Measurements from ENCODE around the gene CHCHD3. TPM values are rescaled to one million over a fixed set of nuclear protein-coding genes. Genes with fewer than 3 reads are reported as not detected.

The CHCHD3 gene
- total RNA-seq, 4 donors from 2014 or later, result 33.9 to 37.2 (median 35.8) TPM

DNA sequence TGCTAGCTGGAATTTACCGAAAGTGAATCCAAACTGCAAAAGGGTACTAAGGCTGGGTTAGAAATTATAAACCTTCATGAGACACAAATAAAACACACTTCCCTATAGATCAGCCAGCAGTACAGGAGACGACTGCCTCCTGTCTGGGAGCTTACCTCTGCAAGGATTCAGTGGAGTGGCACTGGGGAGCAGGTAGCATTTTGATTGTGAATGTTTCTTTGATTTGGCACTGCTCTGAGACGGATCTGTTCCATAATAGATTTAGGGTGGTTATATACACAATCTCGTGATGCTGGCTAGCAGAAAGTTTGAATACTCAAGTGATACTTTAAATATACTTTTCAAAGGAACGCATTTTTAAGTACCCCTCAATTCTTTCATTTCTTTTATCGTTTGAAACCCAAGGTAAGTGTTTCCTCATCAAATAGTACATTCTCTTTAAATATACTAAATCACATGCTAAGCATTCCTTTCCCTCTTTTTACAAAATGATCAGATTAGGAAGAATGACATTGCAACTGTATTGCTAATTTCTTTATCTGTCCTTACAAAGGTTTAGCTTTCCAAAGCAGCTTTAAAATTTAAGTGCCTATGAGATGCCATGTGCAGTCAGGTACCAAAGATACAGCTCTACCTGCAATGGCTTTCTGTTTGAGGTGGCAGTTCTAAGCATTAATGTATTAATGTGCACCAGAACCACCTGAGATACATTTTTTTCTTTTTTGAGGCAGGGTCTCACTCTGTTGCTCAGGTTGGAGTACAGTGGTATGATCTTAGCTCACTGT is 20.6 kb upstream of the CHCHD3 start:
- H3K4me3 ChIP-seq, result no peak overlapping the region
- H3K9me3 ChIP-seq, result no peaks in the 10 kb centered on the region
- WGBS, result 83% methylated on average over 6 of the region's 6 CpGs
- H3K36me3 ChIP-seq, result no peaks in the 10 kb centered on the region
- H3K27ac ChIP-seq, result no peak overlapping the region
- no peak for DNase-seq (ENCODE audit: low spot score in 2 of 2)
- no peaks in the 10 kb centered on the region for H3K27me3 ChIP-seq
- H3K4me1 ChIP-seq, result no peaks in the 10 kb centered on the region
- TF ChIP-seq EP300 (IDR thresholded peaks at IDR 0.05) (no peak), POLR2A (IDR thresholded peaks at IDR 0.05) (no peak), POLR2AphosphoS5 (IDR thresholded peaks at IDR 0.05) (no peak)
- TF ChIP-seq, protein P1, sequence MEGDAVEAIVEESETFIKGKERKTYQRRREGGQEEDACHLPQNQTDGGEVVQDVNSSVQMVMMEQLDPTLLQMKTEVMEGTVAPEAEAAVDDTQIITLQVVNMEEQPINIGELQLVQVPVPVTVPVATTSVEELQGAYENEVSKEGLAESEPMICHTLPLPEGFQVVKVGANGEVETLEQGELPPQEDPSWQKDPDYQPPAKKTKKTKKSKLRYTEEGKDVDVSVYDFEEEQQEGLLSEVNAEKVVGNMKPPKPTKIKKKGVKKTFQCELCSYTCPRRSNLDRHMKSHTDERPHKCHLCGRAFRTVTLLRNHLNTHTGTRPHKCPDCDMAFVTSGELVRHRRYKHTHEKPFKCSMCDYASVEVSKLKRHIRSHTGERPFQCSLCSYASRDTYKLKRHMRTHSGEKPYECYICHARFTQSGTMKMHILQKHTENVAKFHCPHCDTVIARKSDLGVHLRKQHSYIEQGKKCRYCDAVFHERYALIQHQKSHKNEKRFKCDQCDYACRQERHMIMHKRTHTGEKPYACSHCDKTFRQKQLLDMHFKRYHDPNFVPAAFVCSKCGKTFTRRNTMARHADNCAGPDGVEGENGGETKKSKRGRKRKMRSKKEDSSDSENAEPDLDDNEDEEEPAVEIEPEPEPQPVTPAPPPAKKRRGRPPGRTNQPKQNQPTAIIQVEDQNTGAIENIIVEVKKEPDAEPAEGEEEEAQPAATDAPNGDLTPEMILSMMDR (IDR thresholded peaks at IDR 0.05), result no peak

GRCh38 chr7:133099633-133100286 is 17.9 kb upstream of the CHCHD3 start:
- Histone ChIP-seq H3K4me1 (no peaks in the 10 kb centered on the region), H3K9me3 (no peaks in the 10 kb centered on the region), H3K36me3 (no peaks in the 10 kb centered on the region), H3K27me3 (no peaks in the 10 kb centered on the region), H3K4me3 (no peak overlapping the region), H3K27ac (no peak overlapping the region)
- TF ChIP-seq POLR2A (IDR thresholded peaks at IDR 0.05) (no peak), POLR2AphosphoS5 (IDR thresholded peaks at IDR 0.05) (no peak), EP300 (IDR thresholded peaks at IDR 0.05) (no peak)
- TF ChIP-seq, protein P1 (IDR thresholded peaks at IDR 0.05), result no peak
- 55% methylated on average over 3 of the region's 3 CpGs for WGBS
- DNase-seq (ENCODE audit: low spot score in 2 of 2), result no peak

- Histone ChIP-seq H3K27me3 (no peaks in the 10 kb centered on the region), H3K4me3 (no peak overlapping the region), H3K36me3 (no peaks in the 10 kb centered on the region), H3K9me3 (no peaks in the 10 kb centered on the region), H3K27ac (no peak overlapping the region), H3K4me1 (no peaks in the 10 kb centered on the region)
- DNase-seq (ENCODE audit: low spot score in 2 of 2), result no peak
- TF ChIP-seq, protein P1 (IDR thresholded peaks at IDR 0.05), result no peak
- TF ChIP-seq POLR2A (IDR thresholded peaks at IDR 0.05), result no peak
- TF ChIP-seq POLR2AphosphoS5 (IDR thresholded peaks at IDR 0.05), result no peak
- no peak for TF ChIP-seq EP300 (IDR thresholded peaks at IDR 0.05)
- WGBS, result 74% methylated on average over 7 of the region's 7 CpGs
These were observed 13.3 kb upstream of the CHCHD3 start for GRCh38 chr7:133095119-133095671.

- H3K4me3 ChIP-seq, result no peak overlapping the region
- TF ChIP-seq POLR2A (IDR thresholded peaks at IDR 0.05) (no peak), POLR2AphosphoS5 (IDR thresholded peaks at IDR 0.05) (no peak), EP300 (IDR thresholded peaks at IDR 0.05) (no peak)
- TF ChIP-seq, protein P1 (IDR thresholded peaks at IDR 0.05), result no peak
- DNase-seq (ENCODE audit: low spot score in 2 of 2), result no peak
- no peaks in the 10 kb centered on the region for H3K9me3 ChIP-seq
- no peaks in the 10 kb centered on the region for H3K27me3 ChIP-seq
- H3K36me3 ChIP-seq, result no peaks in the 10 kb centered on the region
- H3K4me1 ChIP-seq, result no peaks in the 10 kb centered on the region
- no peak overlapping the region for H3K27ac ChIP-seq
- WGBS, result 100% methylated on average over 1 of the region's 3 CpGs
These were observed 10.1 kb upstream of the CHCHD3 start for GRCh38 chr7:133091943-133092464.

GRCh38 chr7:133082390-133082766 is 488 bp upstream of the CHCHD3 start:
- no peaks in the 10 kb centered on the region for H3K27me3 ChIP-seq
- no peaks in the 10 kb centered on the region for H3K9me3 ChIP-seq
- DNase-seq (ENCODE audit: low spot score in 2 of 2), result no peak
- 96% methylated on average over 3 of the region's 3 CpGs for WGBS
- peak overlapping the region; percentile 97 for H3K4me3 ChIP-seq
- H3K27ac ChIP-seq, result no peak overlapping the region
- peaks cover 21% of the 10 kb centered on the region for H3K4me1 ChIP-seq
- no peaks in the 10 kb centered on the region for H3K36me3 ChIP-seq
- TF ChIP-seq POLR2A (IDR thresholded peaks at IDR 0.05) (no peak), EP300 (IDR thresholded peaks at IDR 0.05) (no peak), POLR2AphosphoS5 (IDR thresholded peaks at IDR 0.05) (no peak)
- TF ChIP-seq, protein P1 (IDR thresholded peaks at IDR 0.05), result no peak
